Left ventricle myocardium inferior (tissue), 1 donor: ENCODE data around the gene VPREB3. TPM values are rescaled to one million over a fixed set of nuclear protein-coding genes. Genes with fewer than 3 reads are reported as not detected.

ENCODE experiments used
- DNase-seq: peaks from one replicate; pipeline ENCODE4 v3.0.0-alpha.2; 2020
- H3K27ac ChIP-seq: fragments of 200-600 bp; replicated peaks from 2 replicates; pipeline ENCODE4 v1.8.0; 2021
- H3K27me3 ChIP-seq: fragments of 200-600 bp; 2 replicates; pipeline ENCODE4 v1.8.0; 2021; ENCODE audit warnings: low read depth
- H3K36me3 ChIP-seq: fragments of 200-600 bp; 2 replicates; pipeline ENCODE4 v1.8.0; 2021
- H3K4me1 ChIP-seq: fragments of 200-600 bp; 2 replicates; pipeline ENCODE4 v1.8.0; 2021
- H3K4me3 ChIP-seq: fragments of 200-600 bp; 2 replicates; pipeline ENCODE4 v1.8.0; 2021; ENCODE audit warnings: mild to moderate bottlenecking, moderate library complexity
- H3K9me3 ChIP-seq: fragments of 200-600 bp; replicated peaks from 2 replicates; pipeline ENCODE4 v1.8.0; 2021
- intact Hi-C: fragments of 100-400 bp; cut with micrococcal nuclease; formaldehyde crosslinking; loops from one replicate; pipeline ENCODE4 v1.11.0; 2022
- total RNA-seq: library from RNA; stranded (reverse); fragmentation: NEBNext Ultra II Directional; extraction: Animal tissue kit (Norgen Biotek cat#: 25700); gene quantifications from one replicate; pipeline ENCODE4 v1.2.1, GENCODE V29; 2021
- TF ChIP-seq, protein P1 (sequence below): fragments of 200-600 bp; IDR thresholded peaks from 2 replicates; pipeline ENCODE4 v1.8.0; 2021; ENCODE audit warnings: antibody characterized with exemption, mild to moderate bottlenecking, borderline replicate concordance
- donor health status: DM: no; HTN: yes; CAD: no; lungs with severe emphysema.

The VPREB3 gene
- total RNA-seq, 1 donor from 2014 or later = 0.69 TPM

DNA sequence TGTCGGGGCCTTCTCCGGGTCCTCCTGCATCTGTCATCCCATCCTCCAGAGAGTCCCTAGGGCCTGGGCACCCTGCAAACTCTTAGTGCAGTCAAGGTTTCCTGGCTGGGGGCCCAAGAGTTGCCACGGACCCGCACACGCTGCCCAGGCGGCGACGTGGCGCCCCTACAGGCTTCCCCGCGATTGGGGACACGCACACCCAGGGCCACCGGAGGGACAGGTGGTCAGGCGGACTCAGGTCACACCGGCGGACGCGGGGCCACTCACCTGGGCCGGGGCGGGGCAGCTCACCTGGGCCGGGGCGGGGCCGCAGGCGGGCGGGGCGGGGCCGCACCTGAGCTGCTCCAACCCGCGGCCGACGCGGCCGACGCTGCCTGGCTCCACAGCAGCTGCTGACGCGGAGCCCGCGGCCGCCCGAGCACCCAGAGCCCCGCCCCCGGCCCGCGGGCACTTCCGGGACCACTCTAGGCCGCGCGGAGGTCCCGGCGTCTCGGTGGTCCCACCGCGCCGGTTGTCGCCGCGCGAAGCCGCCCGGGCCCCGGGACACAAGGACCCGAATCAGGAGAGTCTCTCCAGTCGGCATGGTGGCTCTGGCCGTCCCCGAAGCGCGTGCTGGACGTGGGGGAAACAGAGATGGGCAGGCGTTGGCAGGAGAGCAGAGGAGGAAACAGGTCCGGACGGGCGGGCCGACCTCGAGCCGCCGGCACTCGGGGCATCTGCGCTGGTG is 3.3 kb downstream of the VPREB3 start, which contains the start of gene ZNF70:
ZNF70 (minus strand) TSS at position 399 of the 727 bp plus-strand sequence. CDS start 5,972 bp downstream, outside the sequence.
- Histone ChIP-seq H3K36me3 (no peaks in the 10 kb centered on the region), H3K27ac (peak within 1 kb of the TSS; percentile 91), H3K9me3 (no peaks in the 10 kb centered on the region), H3K4me3 (peak within 1 kb of the TSS; percentile 83), H3K4me1 (peaks cover 21% of the 10 kb centered on the region), H3K27me3 (no peaks in the 10 kb centered on the region)
- TF ChIP-seq, protein P1, sequence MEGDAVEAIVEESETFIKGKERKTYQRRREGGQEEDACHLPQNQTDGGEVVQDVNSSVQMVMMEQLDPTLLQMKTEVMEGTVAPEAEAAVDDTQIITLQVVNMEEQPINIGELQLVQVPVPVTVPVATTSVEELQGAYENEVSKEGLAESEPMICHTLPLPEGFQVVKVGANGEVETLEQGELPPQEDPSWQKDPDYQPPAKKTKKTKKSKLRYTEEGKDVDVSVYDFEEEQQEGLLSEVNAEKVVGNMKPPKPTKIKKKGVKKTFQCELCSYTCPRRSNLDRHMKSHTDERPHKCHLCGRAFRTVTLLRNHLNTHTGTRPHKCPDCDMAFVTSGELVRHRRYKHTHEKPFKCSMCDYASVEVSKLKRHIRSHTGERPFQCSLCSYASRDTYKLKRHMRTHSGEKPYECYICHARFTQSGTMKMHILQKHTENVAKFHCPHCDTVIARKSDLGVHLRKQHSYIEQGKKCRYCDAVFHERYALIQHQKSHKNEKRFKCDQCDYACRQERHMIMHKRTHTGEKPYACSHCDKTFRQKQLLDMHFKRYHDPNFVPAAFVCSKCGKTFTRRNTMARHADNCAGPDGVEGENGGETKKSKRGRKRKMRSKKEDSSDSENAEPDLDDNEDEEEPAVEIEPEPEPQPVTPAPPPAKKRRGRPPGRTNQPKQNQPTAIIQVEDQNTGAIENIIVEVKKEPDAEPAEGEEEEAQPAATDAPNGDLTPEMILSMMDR = peak; percentile 44
- intact Hi-C loops = no loop called here
- peak; percentile 86 for DNase-seq

DNA sequence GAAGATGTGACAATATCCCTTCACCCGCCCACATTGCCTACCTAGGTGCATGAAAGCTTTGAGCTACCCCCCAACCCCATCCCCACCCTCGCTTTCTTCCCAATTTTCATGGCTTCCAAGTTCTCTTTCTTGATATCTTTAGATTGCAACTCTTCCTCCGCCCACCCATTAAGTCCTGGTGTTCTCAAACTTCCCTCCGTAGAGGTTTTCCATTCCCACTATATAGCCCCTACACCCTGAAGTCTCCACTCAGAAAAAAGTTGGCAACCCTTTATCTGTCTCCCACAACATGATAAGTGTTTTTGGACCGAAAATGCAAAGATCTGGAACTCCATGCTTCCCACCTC is 3.9 kb downstream of the VPREB3 start:
- DNase-seq = no peak
- intact Hi-C loops = no loop called here
- no peaks in the 10 kb centered on the region for H3K27me3 ChIP-seq

DNA sequence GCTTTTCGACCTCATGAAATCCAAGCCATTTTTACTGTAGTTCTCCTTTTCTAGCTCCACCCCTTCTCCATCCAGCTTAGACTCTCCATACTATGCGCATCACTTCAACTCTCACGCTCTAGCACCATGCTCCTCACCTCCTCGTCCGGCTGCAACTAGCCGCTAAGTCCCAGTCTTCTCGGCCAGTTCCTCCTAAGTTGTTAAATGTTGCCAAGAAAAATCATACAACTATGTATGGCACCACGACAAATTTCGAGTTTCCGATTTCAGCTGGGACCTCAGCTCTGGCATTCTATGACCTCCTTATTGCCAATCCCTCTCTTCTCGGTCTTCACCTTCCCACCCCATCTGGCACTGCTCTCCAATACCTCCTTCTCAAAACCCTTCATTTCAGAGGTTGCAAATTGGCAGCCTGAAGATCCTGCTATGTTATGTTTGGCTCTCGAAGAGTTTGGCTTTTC is 4.4 kb downstream of the VPREB3 start:
- Histone ChIP-seq H3K27ac (peak overlapping the region; percentile 91), H3K27me3 (no peaks in the 10 kb centered on the region), H3K4me3 (peak overlapping the region; percentile 83), H3K36me3 (peaks cover 5% of the 10 kb centered on the region), H3K9me3 (no peaks in the 10 kb centered on the region), H3K4me1 (peaks cover 21% of the 10 kb centered on the region)
- intact Hi-C loops = no loop called here
- TF ChIP-seq, protein P1 = no peak
- DNase-seq = no peak

More for the DNA sequence above, 3.9 kb downstream of the VPREB3 start:
- H3K9me3 ChIP-seq = no peaks in the 10 kb centered on the region
- TF ChIP-seq, protein P1 = no peak
- H3K36me3 ChIP-seq = no peaks in the 10 kb centered on the region
- H3K27ac ChIP-seq = peak overlapping the region; percentile 91
- H3K4me3 ChIP-seq = peak overlapping the region; percentile 83
- peaks cover 21% of the 10 kb centered on the region for H3K4me1 ChIP-seq

DNA sequence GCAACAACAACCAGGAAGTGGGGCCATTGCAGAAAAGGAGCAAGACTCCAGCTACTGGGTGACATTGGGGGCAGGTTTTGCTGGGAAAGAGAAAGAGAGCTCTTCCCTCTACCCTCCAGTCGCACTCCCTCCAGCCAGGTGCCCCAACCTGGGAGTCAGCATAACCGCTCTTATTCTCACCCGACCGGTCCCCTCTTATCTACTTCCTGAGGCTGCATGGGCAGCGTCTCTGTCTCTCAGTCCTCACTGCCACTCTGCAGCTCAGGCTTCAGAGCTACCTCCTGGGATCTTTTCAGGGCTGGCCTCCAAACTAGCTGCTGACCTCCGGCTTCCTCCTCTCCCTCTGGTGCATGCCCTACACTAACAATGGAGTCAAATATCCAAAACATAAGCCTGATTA is 8.4 kb downstream of the VPREB3 start:
- H3K4me1 ChIP-seq = peaks cover 33% of the 10 kb centered on the region
- H3K27ac ChIP-seq = no peak overlapping the region
- no peak overlapping the region for H3K4me3 ChIP-seq
- TF ChIP-seq, protein P1 = no peak
- H3K36me3 ChIP-seq = peaks cover 29% of the 10 kb centered on the region
- H3K27me3 ChIP-seq = no peaks in the 10 kb centered on the region
- intact Hi-C loops = no loop called here
- peaks cover 6% of the 10 kb centered on the region for H3K9me3 ChIP-seq
- no peak for DNase-seq

DNA sequence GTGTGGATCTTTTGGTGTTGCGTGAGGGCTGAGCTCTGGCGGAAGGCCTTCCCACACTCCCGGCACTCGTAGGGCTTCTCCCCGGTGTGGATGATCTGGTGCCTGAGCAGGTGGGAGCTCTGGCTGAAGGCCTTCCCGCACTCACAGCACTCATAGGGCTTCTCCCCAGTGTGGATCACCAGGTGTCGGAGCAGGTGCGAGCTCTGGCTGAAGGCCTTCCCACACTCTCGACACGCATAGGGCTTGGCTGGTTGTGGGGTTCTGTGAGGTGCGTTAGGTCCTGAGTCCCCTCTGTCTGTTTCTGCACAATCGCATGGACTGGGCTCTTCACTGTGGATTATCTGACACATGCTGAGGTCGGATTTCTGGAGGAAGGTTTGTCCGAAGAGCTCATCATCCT is 9.7 kb downstream of the VPREB3 start:
- Histone ChIP-seq H3K4me1 (peaks cover 20% of the 10 kb centered on the region), H3K27me3 (no peaks in the 10 kb centered on the region), H3K36me3 (peaks cover 29% of the 10 kb centered on the region), H3K4me3 (no peak overlapping the region), H3K9me3 (peaks cover 6% of the 10 kb centered on the region), H3K27ac (no peak overlapping the region)
- no peak for DNase-seq
- intact Hi-C loops = no loop called here
- TF ChIP-seq, protein P1 = no peak
